ENCODE data around the gene FOXL3.

FOXL3 gene

GRCh38 chr7:318878-319661 is 29.1 kb downstream of the FOXL3 start:
- DNase-seq = no peak

GRCh38 chr7:320297-320696 is 30.3 kb downstream of the FOXL3 start:
- DNase-seq = no peak

- DNase-seq = peak in 47 of 51 donors; percentile 12 to 80 (median 38)
Observed at GRCh38 chr7:322111-322671, 32.2 kb downstream of the FOXL3 start.

- no peak for DNase-seq
Observed at GRCh38 chr7:322708-323111, 32.7 kb downstream of the FOXL3 start.

DNA sequence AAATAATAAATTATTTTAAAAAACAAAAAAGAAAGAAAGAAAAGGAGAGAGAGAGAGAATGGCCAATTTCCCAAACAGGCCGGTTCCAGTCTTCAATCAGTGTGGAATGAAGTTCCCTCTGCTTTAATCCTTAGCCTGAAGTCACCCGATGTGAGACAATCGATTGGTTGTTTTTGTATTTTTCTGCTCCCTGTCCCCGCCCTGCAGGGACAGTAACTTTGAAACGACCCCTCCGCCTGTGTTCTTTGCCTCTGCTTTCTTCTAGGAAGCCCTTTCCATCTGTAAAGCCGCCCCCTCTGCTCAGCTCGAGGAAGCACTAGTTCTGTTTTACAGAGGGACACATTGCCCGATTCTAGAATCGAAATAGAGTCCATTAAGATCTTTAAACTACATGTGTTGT is 33.4 kb downstream of the FOXL3 start:
- DNase-seq = no peak

DNA sequence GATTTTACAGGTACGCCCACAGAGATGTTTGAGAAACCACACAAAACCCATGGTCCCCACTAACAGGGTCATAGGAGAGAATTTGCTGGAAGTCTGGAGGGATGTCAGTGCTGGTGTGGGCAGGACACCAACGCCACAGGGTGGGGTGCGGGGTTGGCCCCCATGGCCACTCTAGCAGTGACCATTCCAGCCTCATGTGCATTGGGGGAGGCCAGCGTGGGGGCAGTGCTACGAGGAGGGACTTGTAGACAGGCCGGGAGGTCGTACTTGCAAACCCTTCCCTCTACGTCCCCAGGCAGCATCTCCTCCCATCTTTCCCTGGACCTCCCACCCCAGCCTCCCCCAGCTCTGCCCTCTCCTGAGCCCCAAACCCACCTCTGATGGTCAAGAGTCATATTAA is 34.0 kb downstream of the FOXL3 start:
- DNase-seq = no peak

DNA sequence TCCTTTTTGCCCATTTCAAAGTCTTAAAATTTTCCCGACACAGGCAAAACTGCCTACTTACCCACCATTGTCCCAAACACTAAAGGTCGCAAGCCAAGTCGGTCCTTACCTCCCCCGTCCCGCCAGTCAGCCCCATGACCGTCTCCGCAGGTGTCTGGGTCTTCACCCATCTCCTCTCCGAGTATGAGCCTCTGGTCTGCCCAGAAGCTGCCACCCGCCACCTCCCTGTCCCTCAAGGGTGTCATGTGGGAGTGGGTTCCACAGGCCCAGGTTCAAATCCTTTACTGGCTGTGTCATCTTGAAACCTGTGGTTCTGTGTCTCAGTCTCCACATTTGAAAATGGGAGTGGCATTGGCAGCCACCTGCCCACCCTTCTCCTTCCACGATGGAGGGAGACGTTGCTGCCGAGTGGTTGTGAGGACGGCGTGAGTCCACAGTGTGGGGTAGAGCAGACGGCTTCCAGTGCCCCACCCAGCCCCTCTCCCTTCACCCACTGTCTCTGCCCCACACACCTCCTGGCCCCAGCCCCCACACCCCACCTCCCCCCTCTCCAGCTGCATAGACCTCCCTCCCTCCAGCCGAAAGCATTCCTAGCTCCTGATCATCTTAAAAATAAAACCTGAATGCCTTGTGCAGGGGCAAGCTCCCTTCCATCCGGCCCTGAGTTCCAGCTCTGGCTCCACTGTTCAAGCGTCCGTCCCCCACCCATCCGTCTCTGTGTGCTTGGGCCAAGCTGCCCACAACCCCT is 35.3 kb downstream of the FOXL3 start:
- no peak for DNase-seq

DNA sequence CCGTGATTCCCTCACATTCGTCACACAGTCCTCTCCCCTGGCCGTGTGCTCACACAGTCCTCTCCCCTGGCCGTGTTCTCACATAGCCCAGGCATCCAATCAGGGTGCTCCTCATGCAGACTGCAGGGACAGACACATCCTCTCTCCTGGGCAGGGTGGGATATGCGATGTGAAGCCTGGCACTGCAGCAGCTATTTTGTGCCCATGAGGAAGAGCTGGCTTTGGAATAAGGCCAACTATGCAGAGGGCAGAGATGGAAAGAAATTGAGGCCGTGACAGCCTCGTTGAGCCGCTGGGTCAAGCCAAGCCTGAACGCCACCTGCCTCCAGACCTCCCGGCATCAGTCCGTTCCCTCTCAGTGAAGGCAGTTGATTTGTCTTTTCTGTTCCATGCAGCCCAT is 35.8 kb downstream of the FOXL3 start:
- DNase-seq = no peak

DNA sequence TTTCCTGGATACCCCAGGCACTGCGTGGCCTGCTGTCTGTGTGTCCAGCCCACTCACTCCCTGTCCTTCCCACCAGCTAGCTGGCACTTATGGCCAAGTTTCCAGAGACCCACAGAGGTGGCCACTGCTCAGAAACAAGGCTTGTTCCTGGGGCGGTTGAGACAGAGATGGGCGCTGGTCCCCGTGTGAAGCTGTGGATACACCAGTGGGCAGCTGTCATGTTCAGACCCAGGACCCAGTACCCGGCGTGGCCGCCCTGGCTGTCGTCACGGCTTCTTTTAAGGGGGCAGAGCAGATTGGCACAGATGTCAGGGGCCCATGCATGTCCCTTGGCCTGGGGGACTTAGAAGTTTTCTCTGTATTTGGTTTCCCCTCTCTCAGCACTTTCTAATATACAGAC is 36.3 kb downstream of the FOXL3 start:
- DNase-seq = no peak

- no peak for DNase-seq
Observed at GRCh38 chr7:326809-327232, 36.9 kb downstream of the FOXL3 start.

DNA sequence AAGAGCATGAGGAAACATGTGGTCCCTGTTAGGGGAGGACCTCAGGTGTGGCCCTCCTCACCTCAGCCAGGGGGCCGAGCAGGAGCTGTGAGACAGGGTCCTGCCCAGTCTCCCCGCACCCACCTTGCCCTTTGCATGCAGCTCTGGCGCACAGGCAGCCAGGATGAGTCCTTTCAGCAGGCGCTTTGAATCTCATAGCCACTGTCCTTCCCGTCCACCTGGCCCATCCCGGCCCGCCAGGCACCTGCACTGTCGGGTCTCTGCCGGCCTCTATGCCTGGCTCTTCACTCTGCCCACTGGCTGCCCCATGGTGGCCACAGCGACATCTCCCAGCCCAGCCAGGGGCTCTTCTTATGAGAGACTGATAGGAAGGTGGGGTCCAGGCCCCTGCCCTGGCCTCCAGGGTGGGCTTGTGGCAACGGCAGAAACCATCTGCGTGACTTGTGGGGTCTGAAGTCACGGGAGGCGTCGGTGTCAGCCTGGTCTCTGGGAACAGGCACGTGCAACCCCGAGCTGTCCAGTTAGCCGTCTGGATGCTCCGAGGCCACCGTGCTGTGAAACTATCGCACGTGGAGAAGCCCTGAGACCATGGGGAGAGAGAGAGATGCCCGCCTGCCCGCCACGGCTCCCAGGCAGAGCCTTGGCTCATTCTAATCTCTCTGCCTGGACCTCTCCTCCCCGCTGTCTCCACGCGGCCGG is 37.4 kb downstream of the FOXL3 start:
- no peak for DNase-seq

GRCh38 chr7:327991-328702 is 38.2 kb downstream of the FOXL3 start:
- DNase-seq = no peak

GRCh38 chr7:329691-330281 is 39.8 kb downstream of the FOXL3 start:
- DNase-seq = no peak

DNA sequence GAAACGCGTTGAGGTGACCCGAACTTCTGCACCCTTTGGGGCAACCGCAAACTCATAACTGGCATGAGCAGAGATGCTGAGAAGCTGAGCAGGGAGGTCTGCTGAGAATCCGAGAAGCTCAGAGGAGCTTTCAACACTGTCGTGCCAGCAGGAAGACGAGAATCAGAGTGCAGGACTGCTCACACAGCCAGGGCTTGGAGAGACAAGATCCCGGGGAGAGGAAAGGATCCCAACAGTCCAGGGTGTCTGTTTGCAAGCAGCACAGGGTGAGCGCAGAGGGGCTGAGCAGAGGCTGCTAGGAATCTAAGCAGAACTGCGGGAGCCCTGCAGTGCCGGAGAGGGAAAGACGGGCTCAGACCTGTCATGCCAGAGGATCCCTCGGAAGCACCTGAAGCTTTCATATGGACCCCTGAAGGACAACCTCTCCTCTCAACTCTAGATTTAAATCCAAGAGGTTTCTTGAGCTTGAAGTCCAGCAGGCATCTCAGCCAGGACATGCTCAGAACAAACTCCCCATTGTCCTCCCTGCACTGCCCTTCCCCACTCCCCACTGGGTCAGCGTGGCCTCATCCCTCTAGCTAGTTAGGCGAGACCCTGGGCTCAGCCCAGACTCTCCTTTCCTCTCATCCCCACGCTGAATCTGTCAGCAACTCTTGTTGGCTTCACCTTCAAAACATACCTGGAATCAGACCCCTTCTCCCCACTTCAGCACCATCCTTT is 40.7 kb downstream of the FOXL3 start:
- peak in 2 of 51 donors; percentile 24 to 26 for DNase-seq

DNA sequence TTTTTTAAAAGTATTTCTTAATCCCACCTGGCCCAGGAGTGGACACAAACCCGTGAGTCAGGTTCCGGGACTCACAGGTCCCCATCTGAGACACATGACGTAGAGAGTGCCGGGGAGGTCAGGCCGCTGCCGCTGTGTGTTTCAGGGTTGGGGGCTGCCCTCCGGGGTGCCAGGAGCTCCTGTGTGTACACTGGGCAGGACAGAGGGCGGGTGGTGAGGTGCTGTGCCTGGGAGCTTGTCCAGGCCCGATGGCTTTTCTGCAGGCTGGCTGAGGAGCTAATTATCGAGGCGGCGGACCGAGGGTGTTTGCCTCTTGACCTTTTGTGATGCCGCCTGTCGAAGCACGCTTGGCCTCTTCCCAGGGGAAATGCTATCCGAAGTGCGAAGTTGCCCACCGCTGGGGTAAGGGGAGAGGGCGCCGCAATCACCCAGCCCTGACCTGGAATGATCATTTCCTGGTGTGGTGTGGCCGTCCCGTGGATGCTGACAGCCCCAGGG is 42.1 kb downstream of the FOXL3 start:
- DNase-seq = no peak

DNA sequence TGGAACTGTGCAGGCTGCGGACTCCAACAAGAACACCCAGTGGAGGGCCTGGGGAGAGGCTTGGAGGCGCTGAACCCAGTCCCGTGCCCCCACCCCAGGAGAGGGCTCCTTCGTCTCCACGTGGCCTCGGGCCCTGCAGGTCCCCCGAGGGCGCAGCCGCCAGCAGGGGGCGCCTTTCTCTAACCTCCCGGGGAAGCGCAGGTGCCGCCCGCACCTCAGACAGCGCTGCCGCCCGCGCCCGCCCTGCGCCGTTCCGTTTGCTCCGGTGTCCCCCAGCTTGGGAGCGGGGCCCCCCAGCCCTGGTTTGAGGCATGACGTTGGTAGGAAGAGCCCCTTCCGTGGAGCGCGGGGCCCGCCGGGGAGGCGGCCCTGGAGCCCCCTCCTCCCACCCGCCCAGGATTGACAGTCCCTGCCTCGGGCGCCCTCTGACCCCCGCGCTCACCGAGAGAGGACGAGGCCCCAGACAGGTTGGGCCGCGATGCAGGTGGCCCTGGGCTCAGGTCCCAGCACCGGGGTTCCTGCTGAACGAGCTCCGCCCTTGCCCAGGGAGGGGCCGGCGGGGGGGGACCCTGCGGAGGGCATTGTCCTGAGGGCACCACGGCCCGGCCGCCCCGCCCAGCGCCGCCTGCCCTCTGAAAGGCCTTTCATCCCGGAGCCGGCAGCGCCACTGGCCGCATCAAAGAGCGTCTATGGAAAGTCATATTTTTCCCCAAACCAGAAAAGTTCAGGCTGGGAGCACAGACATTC is 42.8 kb downstream of the FOXL3 start:
- peak in 46 of 51 donors; percentile 16 to 83 (median 56) for DNase-seq

GRCh38 chr7:333393-333764 is 43.4 kb downstream of the FOXL3 start:
- DNase-seq = no peak

DNA sequence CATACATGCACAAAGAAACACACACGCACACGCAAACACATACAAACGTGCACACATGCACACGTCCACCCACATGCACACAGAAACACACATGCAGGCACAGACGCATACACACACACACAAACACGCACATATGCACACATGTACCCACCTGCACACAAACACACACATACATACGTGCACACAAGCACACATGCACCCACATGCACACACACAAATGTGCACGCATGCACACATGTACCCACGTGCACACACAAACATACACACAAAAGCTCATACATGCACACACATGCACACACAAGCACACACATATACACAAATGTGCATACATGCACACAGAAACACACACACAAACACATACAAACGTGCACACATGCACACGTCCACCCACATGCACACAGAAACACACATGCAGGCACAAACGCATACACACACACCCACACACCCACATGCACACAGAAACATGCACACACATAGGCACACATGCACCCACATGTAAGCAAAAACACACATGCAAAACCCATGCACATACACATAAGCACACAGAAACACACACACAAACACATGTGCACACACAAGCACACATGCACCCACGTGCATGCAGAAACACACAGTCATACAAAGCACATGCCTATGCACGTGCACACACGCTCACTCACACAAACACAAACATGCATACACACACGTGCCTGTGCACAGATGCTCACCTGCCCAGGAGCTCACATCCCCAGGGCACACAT is 44.8 kb downstream of the FOXL3 start:
- DNase-seq = no peak

Data from hypothalamus (tissue), 51 donors.